Brain microvascular endothelial cell (primary cell): ENCODE measurements around the gene PTPRD.

Experiments used
- DNase-seq: peaks from one replicate; pipeline ENCODE4 v3.0.0-alpha.2; 2020
- H3K27ac ChIP-seq: fragments of 250-450 bp; sonication (Bioruptor Pico); 2 replicates; pipeline ENCODE4 v1.5.1; 2020; ENCODE audit warnings: mild to moderate bottlenecking, moderate library complexity
- H3K27me3 ChIP-seq: fragments of 250-450 bp; sonication (Bioruptor Pico); replicated peaks from 2 replicates; pipeline ENCODE4 v1.5.1; 2020; ENCODE audit warnings: mild to moderate bottlenecking
- H3K36me3 ChIP-seq: fragments of 250-450 bp; sonication (Bioruptor Pico); replicated peaks from 2 replicates; pipeline ENCODE4 v1.5.1; 2020; ENCODE audit warnings: mild to moderate bottlenecking
- H3K4me3 ChIP-seq: 2 replicates; pipeline ENCODE4 v1.5.1; 2011; ENCODE audit warnings: low read depth, mild to moderate bottlenecking, control low read depth, low read length, moderate library complexity
- CTCF ChIP-seq: IDR thresholded peaks from 2 replicates; pipeline ENCODE4 v1.5.1; 2011; ENCODE audit warnings: low read depth, mild to moderate bottlenecking, moderate library complexity, low read length, control low read depth, inconsistent platforms; ENCODE audit errors: missing control alignments
- in situ Hi-C: cut with HindIII; loops from 2 replicates; pipeline ENCODE4 v1.10.0; 2017; ENCODE audit warnings: low sequenced_read_pairs, low pct_ligation_motif_present

PTPRD gene

GRCh38 chr9:8718121-8718725, 1894.6 kb downstream of the PTPRD start:
- H3K27ac ChIP-seq: no peak overlapping the region
- in situ Hi-C loops: no loop called here
- no peak overlapping the region for H3K4me3 ChIP-seq
- H3K36me3 ChIP-seq: no peaks in the 10 kb centered on the region
- TF ChIP-seq CTCF: no peak
- peak; percentile 68 for DNase-seq
- no peaks in the 10 kb centered on the region for H3K27me3 ChIP-seq

GRCh38 chr9:8717146-8717545, 1895.7 kb downstream of the PTPRD start:
- Histone ChIP-seq H3K36me3 (no peaks in the 10 kb centered on the region), H3K27ac (no peak overlapping the region), H3K27me3 (no peaks in the 10 kb centered on the region), H3K4me3 (no peak overlapping the region)
- in situ Hi-C loops: no loop called here
- no peak for DNase-seq
- no peak for TF ChIP-seq CTCF

- no peak for TF ChIP-seq CTCF
- Histone ChIP-seq H3K27me3 (no peaks in the 10 kb centered on the region), H3K36me3 (no peaks in the 10 kb centered on the region), H3K4me3 (no peak overlapping the region), H3K27ac (no peak overlapping the region)
- DNase-seq: no peak
- in situ Hi-C loops: no loop called here
These were observed 1897.0 kb downstream of the PTPRD start for GRCh38 chr9:8715788-8716187.

GRCh38 chr9:8713811-8714165, 1899.0 kb downstream of the PTPRD start:
- Histone ChIP-seq H3K27me3 (no peaks in the 10 kb centered on the region), H3K27ac (no peak overlapping the region), H3K4me3 (no peak overlapping the region), H3K36me3 (no peaks in the 10 kb centered on the region)
- DNase-seq: no peak
- in situ Hi-C loops: no loop called here
- TF ChIP-seq CTCF: no peak

- no peaks in the 10 kb centered on the region for H3K36me3 ChIP-seq
- TF ChIP-seq CTCF: no peak
- in situ Hi-C loops: no loop called here
- H3K27ac ChIP-seq: no peak overlapping the region
- no peak for DNase-seq
- H3K27me3 ChIP-seq: no peaks in the 10 kb centered on the region
- H3K4me3 ChIP-seq: no peak overlapping the region
These were observed 1899.5 kb downstream of the PTPRD start for GRCh38 chr9:8713149-8713810.

GRCh38 chr9:8709731-8710130, 1903.1 kb downstream of the PTPRD start:
- no peaks in the 10 kb centered on the region for H3K27me3 ChIP-seq
- H3K4me3 ChIP-seq: no peak overlapping the region
- no peak for DNase-seq
- H3K36me3 ChIP-seq: no peaks in the 10 kb centered on the region
- in situ Hi-C loops: no loop called here
- no peak for TF ChIP-seq CTCF
- H3K27ac ChIP-seq: no peak overlapping the region
